SIG-M5 (cell line): ENCODE data around the gene CMIP.

Source experiments
- DNase-seq: peaks from one replicate; lab custom pipeline; 2025; lab: John Stamatoyannopoulos, UW

Gene CMIP

DNA sequence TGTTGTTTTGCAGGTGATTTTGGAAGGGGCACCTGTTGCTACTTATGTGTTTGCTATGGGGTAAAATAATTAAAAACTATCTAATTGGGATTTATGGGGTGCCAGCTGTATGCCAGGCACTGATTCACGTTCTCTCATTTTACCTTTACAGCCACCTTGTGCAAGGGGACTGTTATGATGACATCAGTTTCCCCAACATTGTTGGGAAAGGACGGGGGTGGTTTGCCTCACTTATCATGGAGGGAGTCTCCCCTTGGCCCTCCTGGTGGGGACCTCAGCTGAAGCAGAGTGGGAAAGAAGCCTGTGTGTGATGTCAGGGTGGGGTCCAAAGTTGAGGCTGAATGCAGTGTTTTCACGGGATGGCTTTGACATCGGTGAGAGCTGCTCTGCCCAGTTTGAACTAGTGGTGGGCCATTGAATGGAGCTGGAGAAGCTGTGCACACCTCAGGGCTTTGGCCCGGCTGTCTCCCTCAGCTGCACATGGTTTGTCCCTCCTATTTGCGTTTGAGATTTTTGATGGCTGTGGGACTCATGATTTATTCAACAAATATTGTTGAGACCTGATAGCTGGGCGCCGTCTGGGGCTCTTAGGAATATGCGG is 36.1 kb downstream of the CMIP start:
- no peak for DNase-seq

DNA sequence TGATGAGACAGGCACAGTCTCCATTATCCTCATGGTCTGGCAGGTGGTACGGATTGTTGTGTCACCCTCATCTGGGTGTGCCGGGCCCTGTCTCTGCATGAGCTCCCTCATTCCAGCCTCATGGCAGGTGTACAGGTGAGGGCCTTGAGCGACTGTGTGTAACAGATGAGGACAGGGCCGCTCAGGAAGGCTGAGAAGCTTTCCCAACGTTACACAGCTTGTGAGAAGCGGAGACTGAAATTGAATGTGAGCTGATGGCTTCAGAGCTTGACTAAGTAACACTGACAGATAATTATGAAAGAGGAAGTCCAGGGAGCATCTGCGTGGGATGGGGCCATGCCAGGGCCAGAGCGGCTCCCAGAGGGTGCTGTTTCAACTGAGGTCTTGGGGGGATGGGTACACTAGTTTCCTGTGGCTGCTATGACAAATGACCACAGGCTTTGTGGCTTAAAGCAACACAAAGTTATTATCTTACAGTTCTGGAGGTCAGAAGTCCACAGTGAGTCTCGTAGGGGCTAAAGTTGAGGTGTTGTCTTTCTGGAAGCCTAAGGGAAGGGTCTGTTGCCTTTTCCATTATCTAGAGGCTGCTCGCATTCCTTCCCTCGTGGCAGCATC is 36.7 kb downstream of the CMIP start:
- peak; percentile 87 for DNase-seq

- no peak for DNase-seq
These were observed 37.9 kb downstream of the CMIP start for GRCh38 chr16:81482329-81483063.

- no peak for DNase-seq
These were observed 38.7 kb downstream of the CMIP start for GRCh38 chr16:81483064-81483969.

GRCh38 chr16:81483970-81484595 is 39.5 kb downstream of the CMIP start:
- DNase-seq: no peak

- no peak for DNase-seq
These were observed 40.5 kb downstream of the CMIP start for GRCh38 chr16:81484908-81485624.

- DNase-seq: no peak
These were observed 41.4 kb downstream of the CMIP start for GRCh38 chr16:81485824-81486539.

GRCh38 chr16:81486540-81487061 is 42.0 kb downstream of the CMIP start:
- DNase-seq: no peak

DNA sequence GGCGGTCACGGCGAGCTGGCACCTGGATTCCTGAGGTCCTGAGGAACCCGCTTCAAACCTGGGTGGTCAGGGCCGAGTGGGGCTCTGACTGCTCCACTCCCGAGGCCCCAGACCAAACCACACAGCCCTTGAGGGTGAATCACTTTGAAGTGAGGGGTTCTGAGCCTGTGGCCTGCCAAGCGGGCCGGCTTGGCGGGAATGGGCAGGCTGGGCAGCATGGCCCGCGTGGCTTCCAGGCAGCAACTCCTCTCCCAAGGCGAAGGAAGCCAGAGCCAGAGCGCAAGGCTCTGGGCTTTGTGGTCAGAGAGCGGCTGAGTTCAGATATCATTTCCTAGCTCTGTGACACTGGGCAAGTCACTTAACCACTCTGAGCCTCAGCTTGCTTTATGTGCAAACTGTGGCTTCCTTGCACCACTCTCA is 42.7 kb downstream of the CMIP start:
- no peak for DNase-seq

GRCh38 chr16:81488687-81489411 is 44.2 kb downstream of the CMIP start:
- DNase-seq: no peak

- no peak for DNase-seq
These were observed 45.1 kb downstream of the CMIP start for GRCh38 chr16:81489547-81490267.

DNA sequence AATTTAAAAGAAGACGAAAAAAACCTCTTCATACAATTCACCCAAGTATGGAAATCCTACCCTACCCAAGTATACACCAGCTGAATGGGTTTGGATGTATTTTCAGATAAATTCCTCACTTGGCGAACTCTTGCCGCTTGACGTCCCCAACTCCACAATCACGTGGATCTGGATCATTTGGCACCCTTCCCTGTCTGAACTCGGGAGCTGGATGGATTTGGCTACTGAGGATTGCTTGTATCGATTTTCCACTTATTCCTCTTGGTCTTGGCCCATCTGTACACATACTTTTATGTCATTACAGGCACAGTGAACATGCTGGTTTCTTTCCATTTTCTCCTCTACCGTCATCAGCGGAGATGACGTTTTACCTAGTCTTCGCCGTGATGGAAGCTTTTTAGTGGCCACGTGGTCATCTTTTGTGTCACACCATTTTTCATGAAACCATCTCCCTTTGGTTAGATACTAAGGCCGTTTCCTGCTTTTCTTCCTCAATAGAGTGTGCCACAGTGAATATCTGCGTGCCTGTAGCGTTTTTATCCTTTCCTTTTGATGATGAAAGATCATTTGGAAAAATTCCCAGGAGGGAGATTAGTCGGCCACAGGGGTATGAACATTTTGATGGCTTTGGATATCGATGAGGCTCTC is 47.1 kb downstream of the CMIP start:
- DNase-seq: no peak

GRCh38 chr16:81492311-81492761 is 47.7 kb downstream of the CMIP start:
- no peak for DNase-seq

GRCh38 chr16:81492965-81493754 is 48.6 kb downstream of the CMIP start:
- no peak for DNase-seq

GRCh38 chr16:81493755-81494433 is 49.3 kb downstream of the CMIP start:
- DNase-seq: no peak

DNA sequence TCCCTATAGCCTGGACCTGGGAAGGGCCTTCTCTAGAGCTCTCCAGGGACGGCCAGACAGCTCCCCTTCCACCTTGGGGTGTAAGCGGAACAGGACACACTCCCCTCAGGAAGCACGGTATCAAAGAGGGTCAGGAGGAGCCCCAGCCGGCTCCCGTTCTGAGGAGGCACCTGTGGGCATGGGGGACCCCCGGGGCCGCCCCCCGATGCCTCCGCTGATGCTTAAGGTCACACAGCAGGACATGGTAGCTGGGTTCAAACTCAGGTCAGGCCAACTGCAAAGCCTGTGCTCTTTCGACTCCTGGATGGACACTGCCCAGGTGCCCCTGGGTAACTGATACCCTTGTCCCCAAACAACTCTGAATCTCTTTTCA is 49.8 kb downstream of the CMIP start:
- DNase-seq: no peak

GRCh38 chr16:81494888-81495287 is 50.3 kb downstream of the CMIP start:
- no peak for DNase-seq
